ENCODE measurements around the gene CMTR1.

The CMTR1 gene

GRCh38 chr6:37479266-37479854 lies 46.3 kb downstream of the CMTR1 start:
- no peak for DNase-seq

GRCh38 chr6:37480118-37480736 lies 47.2 kb downstream of the CMTR1 start:
- DNase-seq = no peak

- DNase-seq = no peak
These were observed 48.0 kb downstream of the CMTR1 start for GRCh38 chr6:37480951-37481534.

- no peak for DNase-seq
These were observed 48.9 kb downstream of the CMTR1 start for GRCh38 chr6:37481711-37482605.

GRCh38 chr6:37482606-37483251 lies 49.7 kb downstream of the CMTR1 start:
- DNase-seq = no peak

- DNase-seq = no peak
These were observed 50.4 kb downstream of the CMTR1 start for GRCh38 chr6:37483252-37483901.

- DNase-seq = no peak
These were observed 51.1 kb downstream of the CMTR1 start for GRCh38 chr6:37483917-37484785.

GRCh38 chr6:37484786-37485170 lies 51.8 kb downstream of the CMTR1 start:
- DNase-seq = no peak

GRCh38 chr6:37485291-37485702 lies 52.3 kb downstream of the CMTR1 start:
- DNase-seq = no peak

- no peak for DNase-seq
These were observed 53.3 kb downstream of the CMTR1 start for GRCh38 chr6:37486121-37486839.

- DNase-seq = no peak
These were observed 54.8 kb downstream of the CMTR1 start for GRCh38 chr6:37487591-37488380.

GRCh38 chr6:37488476-37488875 lies 55.5 kb downstream of the CMTR1 start:
- no peak for DNase-seq

GRCh38 chr6:37489697-37490336 lies 56.8 kb downstream of the CMTR1 start:
- DNase-seq = no peak

- DNase-seq = no peak
These were observed 57.6 kb downstream of the CMTR1 start for GRCh38 chr6:37490536-37491170.

GRCh38 chr6:37491171-37491829 lies 58.3 kb downstream of the CMTR1 start:
- DNase-seq = no peak

GRCh38 chr6:37491830-37492208 lies 58.8 kb downstream of the CMTR1 start:
- DNase-seq = no peak

- no peak for DNase-seq
These were observed 59.4 kb downstream of the CMTR1 start for GRCh38 chr6:37492236-37492972.

All from NCI-H526 treated with DMSO at 0.1 percent for 48 hours (cell line).